ENCODE measurements around the gene CRY2.

DNA sequence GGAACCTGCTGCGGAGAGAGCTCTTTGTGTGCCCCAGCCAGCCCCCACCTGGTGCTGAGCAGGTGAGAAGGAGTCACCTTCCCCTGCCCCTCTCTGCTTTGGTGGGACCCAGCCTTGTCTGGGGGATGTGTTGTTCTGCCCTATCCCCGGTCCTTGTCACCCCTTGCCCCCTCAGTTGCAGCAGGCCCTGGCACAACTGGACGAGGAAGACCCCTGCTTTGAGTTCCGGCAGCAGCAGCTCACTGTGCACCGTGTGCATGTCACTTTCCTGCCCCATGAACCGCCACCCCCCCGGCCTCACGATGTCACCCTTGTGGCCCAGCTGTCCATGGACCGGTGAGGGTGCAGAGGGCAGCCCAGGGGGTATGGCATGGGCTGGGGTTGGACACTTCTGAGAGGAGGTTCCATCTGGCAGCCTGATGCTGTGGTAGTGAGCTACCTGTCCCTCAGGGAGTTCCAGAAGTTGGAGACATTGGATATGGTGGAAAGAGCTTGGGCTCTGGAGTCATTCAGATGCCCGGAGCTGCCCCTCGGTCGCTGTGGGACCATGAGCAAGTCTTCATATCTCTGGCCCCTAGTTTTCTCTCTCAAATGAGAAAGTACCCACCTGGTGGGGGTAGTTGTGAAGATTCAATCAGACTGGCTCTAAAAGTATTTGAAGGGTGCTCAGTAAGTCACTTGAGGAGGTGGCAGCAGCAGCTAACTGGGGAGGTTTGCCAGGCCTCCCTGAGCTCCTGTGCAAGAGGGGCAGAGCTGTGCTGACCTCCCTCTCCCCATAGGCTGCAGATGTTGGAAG, 79.5 kb downstream of the CRY2 start:
- TF ChIP-seq, protein P1, sequence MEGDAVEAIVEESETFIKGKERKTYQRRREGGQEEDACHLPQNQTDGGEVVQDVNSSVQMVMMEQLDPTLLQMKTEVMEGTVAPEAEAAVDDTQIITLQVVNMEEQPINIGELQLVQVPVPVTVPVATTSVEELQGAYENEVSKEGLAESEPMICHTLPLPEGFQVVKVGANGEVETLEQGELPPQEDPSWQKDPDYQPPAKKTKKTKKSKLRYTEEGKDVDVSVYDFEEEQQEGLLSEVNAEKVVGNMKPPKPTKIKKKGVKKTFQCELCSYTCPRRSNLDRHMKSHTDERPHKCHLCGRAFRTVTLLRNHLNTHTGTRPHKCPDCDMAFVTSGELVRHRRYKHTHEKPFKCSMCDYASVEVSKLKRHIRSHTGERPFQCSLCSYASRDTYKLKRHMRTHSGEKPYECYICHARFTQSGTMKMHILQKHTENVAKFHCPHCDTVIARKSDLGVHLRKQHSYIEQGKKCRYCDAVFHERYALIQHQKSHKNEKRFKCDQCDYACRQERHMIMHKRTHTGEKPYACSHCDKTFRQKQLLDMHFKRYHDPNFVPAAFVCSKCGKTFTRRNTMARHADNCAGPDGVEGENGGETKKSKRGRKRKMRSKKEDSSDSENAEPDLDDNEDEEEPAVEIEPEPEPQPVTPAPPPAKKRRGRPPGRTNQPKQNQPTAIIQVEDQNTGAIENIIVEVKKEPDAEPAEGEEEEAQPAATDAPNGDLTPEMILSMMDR (IDR thresholded peaks at IDR 0.05 in 8 of 11, conservative IDR thresholded peaks at IDR 0.05 in 3 of 11), result no peak
- peak in 1 of 3 donors; percentile 1 for TF ChIP-seq POLR2AphosphoS5 (IDR thresholded peaks at IDR 0.05)

All from spleen (tissue), 7 donors.